Measurements from ENCODE around the gene TBX1. TPM values are rescaled to one million over a fixed set of nuclear protein-coding genes. Genes with fewer than 3 reads are reported as not detected.

Gene TBX1
- total and polyA plus RNA-seq, 2 of the 13 experiments (the other 11 are each of a cell fraction or from before 2014, with no cell fraction given), result not detected

DNA sequence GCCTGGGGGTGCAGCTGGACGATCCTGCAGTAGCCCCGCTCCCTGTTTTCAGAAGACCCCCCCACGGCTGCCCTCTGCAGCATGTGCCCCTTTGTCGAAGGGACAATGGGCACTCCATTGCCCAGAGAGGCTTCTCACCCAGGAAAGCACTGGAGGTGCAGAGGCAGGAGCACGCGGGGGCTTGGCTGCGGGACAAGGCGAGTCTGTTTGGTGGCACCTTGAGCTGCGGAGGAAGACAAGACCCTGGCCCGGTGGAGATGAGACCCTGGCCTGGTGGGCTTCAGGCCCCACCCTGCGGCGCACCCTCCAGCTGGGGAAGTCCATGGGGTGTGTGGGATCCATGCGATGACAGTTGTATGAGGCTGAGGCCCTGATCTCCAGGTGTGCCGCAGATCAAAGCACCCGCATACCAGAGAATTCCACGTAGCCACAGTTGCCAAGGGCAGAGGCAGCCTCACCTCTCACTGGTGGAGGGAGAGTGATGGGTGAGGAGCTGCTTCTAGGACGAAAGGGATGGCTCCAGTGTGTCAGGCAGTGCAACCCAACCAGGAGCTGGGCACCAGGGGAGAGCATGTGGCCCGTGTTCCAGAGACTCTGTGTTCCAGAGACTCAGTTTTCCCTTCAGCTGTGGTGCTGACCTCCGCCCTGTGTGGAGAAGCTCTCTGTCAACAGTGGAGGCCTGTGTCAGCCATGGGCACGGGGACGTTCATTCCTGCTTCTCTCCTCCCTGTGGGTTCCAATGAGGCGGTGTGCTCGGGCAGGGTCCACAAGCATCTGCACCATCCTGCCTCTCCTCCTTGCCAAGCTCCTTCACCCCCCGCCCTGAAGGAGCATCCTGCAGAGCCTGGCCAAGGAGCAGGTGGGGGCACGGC, 10.0 kb downstream of the TBX1 start (continued):
- TF ChIP-seq, protein P1, sequence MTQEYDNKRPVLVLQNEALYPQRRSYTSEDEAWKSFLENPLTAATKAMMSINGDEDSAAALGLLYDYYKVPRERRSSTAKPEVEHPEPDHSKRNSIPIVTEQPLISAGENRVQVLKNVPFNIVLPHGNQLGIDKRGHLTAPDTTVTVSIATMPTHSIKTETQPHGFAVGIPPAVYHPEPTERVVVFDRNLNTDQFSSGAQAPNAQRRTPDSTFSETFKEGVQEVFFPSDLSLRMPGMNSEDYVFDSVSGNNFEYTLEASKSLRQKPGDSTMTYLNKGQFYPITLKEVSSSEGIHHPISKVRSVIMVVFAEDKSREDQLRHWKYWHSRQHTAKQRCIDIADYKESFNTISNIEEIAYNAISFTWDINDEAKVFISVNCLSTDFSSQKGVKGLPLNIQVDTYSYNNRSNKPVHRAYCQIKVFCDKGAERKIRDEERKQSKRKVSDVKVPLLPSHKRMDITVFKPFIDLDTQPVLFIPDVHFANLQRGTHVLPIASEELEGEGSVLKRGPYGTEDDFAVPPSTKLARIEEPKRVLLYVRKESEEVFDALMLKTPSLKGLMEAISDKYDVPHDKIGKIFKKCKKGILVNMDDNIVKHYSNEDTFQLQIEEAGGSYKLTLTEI (CRISPR knock-in tag; conservative IDR thresholded peaks at IDR 0.05), result no peak

DNA sequence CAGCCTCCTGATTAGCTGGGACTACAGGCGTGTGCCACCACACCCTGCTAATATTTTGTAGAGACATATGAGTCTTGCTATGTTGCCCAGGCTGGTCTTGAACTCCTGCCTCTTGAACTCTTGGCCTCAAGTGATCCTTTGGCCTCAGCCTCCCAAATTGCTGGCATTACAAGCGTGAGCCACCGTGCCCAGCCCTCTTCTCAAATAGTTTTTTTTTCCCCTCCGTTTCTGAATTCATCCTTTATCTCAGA, 11.8 kb downstream of the TBX1 start:
- Histone ChIP-seq H4K20me1 (ENCODE audit: insufficient read depth, low read length) (peaks cover 4% of the 10 kb centered on the region; the same call in 1 of the 2 replicates), H3K27me3 (ENCODE audit: control insufficient read depth in 1 of 2, insufficient read depth in 2 of 2, low read length in 2 of 2) (peaks cover 19 to 91% of the 10 kb centered on the region in 2 experiments; a peak in 4 of 5 replicates), H3K4me1 (ENCODE audit: insufficient read depth, low read length) (peaks cover 13% of the 10 kb centered on the region), H3K27ac (ENCODE audit: extremely low read length, insufficient read depth, low read length) (no peak overlapping the region), H3K4me2 (ENCODE audit: low read depth, low read length) (no peak overlapping the region), H3K9ac (ENCODE audit: insufficient read depth, low read depth, low read length) (no peak overlapping the region), H3K9me3 (ENCODE audit: low read length) (no peaks in the 10 kb centered on the region), H2AFZ (ENCODE audit: low read length) (no peak overlapping the region), H3K36me3 (replicated peaks in 1 of 2; ENCODE audit: control insufficient read depth in 1 of 2, insufficient read depth in 2 of 2, low read length in 2 of 2) (no peaks in the 10 kb centered on the region), H3K79me2 (ENCODE audit: insufficient read depth, low read length) (no peaks in the 10 kb centered on the region), H3K4me3 (replicated peaks in 1 of 3; ENCODE audit: insufficient read depth in 1 of 3, low read depth in 2 of 3, low read length in 3 of 3) (no peak overlapping the region)
- DNase-seq (ENCODE audit: low spot score) (no peak), FAIRE-seq (no peak), ATAC-seq (no peak)
- in situ Hi-C loops (cut with HindIII; ENCODE audit: extremely low pct_ligation_motif_present, low pct_unique_long_range_greater_than_20kb) (no loop called here), intact Hi-C loops (cut with micrococcal nuclease; ENCODE audit: unreplicated experiment) (no loop called here)
- ChIA-PET POLR2A (no interaction called here), CTCF (ENCODE audit: low intra/inter-chr PET ratio, low total read pairs) (no interaction called here)
- no TSS peak for BruUV-seq (replicated peaks)
- 5% methylated on average over 4 of the region's 4 CpGs for WGBS (ENCODE audit: low lambda C conversion rate)
- TF ChIP-seq HOXD1 (CRISPR knock-in tag; IDR thresholded peaks at IDR 0.05) (no peak), ZNF17 (CRISPR knock-in tag; IDR thresholded peaks at IDR 0.05) (no peak), ZNF75D (CRISPR knock-in tag; IDR thresholded peaks at IDR 0.05; ENCODE audit: borderline replicate concordance) (no peak), ZNF10 (CRISPR knock-in tag; IDR thresholded peaks at IDR 0.05; ENCODE audit: borderline replicate concordance, low read depth) (no peak), TOE1 (CRISPR knock-in tag; IDR thresholded peaks at IDR 0.05) (no peak), YEATS2 (CRISPR knock-in tag; IDR thresholded peaks at IDR 0.05; ENCODE audit: borderline replicate concordance) (no peak), ZNF343 (CRISPR knock-in tag; IDR thresholded peaks at IDR 0.05) (no peak), HNRNPUL1 (IDR thresholded peaks at IDR 0.05; ENCODE audit: low read depth, low read length) (no peak), CHCHD3 (CRISPR knock-in tag; IDR thresholded peaks at IDR 0.05) (no peak)
- TF ChIP-seq, protein P2, sequence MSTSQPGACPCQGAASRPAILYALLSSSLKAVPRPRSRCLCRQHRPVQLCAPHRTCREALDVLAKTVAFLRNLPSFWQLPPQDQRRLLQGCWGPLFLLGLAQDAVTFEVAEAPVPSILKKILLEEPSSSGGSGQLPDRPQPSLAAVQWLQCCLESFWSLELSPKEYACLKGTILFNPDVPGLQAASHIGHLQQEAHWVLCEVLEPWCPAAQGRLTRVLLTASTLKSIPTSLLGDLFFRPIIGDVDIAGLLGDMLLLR (CRISPR knock-in tag; IDR thresholded peaks at IDR 0.05), result no peak
- TF ChIP-seq, protein P3, sequence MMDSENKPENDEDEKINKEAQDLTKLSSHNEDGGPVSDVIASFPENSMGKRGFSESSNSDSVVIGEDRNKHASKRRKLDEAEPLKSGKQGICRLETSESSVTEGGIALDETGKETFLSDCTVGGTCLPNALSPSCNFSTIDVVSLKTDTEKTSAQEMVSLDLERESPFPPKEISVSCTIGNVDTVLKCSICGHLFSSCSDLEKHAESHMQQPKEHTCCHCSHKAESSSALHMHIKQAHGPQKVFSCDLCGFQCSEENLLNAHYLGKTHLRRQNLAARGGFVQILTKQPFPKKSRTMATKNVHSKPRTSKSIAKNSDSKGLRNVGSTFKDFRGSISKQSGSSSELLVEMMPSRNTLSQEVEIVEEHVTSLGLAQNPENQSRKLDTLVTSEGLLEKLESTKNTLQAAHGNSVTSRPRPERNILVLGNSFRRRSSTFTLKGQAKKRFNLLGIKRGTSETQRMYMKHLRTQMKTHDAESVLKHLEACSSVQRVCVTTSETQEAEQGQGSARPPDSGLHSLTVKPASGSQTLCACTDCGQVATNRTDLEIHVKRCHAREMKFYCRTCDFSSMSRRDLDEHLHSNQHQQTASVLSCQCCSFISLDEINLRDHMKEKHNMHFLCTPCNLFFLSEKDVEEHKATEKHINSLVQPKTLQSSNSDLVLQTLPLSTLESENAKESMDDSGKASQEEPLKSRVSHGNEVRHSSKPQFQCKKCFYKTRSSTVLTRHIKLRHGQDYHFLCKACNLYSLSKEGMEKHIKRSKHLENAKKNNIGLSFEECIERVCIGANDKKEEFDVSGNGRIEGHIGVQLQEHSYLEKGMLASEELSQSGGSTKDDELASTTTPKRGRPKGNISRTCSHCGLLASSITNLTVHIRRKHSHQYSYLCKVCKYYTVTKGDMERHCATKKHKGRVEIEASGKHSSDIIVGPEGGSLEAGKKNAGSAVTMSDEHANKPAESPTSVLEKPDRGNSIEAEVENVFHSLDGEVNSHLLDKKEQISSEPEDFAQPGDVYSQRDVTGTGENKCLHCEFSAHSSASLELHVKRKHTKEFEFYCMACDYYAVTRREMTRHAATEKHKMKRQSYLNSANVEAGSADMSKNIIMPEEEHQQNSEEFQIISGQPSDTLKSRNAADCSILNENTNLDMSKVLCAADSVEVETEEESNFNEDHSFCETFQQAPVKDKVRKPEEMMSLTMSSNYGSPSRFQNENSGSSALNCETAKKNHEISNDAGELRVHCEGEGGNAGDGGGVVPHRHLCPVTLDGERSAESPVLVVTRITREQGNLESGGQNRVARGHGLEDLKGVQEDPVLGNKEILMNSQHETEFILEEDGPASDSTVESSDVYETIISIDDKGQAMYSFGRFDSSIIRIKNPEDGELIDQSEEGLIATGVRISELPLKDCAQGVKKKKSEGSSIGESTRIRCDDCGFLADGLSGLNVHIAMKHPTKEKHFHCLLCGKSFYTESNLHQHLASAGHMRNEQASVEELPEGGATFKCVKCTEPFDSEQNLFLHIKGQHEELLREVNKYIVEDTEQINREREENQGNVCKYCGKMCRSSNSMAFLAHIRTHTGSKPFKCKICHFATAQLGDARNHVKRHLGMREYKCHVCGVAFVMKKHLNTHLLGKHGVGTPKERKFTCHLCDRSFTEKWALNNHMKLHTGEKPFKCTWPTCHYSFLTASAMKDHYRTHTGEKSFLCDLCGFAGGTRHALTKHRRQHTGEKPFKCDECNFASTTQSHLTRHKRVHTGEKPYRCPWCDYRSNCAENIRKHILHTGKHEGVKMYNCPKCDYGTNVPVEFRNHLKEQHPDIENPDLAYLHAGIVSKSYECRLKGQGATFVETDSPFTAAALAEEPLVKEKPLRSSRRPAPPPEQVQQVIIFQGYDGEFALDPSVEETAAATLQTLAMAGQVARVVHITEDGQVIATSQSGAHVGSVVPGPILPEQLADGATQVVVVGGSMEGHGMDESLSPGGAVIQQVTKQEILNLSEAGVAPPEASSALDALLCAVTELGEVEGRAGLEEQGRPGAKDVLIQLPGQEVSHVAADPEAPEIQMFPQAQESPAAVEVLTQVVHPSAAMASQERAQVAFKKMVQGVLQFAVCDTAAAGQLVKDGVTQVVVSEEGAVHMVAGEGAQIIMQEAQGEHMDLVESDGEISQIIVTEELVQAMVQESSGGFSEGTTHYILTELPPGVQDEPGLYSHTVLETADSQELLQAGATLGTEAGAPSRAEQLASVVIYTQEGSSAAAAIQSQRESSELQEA (CRISPR knock-in tag; IDR thresholded peaks at IDR 0.05; ENCODE audit: not compliant biosample characterization), result no peak
